DOHH2 (cell line): ENCODE results near the gene RHOT1.
"Not testable (repeated sequence)": the region's sequence is repeated elsewhere in the genome, so short reads cannot be mapped to it uniquely, and the experiment has no call there.

Experiments used
- H3F3A ChIP-seq: fragments of 200-600 bp; sonication (generic), shearing (Covaris generic); 2 replicates; pipeline ENCODE4 v1.6.0; 2016; ENCODE audit warnings: antibody characterized with exemption, mild to moderate bottlenecking; ENCODE audit not compliant: control insufficient read depth, insufficient read depth
- H3K27ac ChIP-seq: fragments of 200-600 bp; sonication (generic); 2 replicates; pipeline ENCODE4 v1.5.1; 2014; ENCODE audit warnings: low read depth, mild to moderate bottlenecking, low read length, moderate library complexity
- H3K27me3 ChIP-seq: fragments of 200-600 bp; sonication (generic); 2 replicates; pipeline ENCODE4 v1.6.1; 2014; ENCODE audit warnings: mild to moderate bottlenecking, low read length, mixed read lengths; ENCODE audit not compliant: control insufficient read depth
- H3K36me3 ChIP-seq: fragments of 200-600 bp; sonication (generic); 2 replicates; pipeline ENCODE4 v1.6.1; 2014; ENCODE audit warnings: mild to moderate bottlenecking, low read length, moderate library complexity, mixed read lengths; ENCODE audit not compliant: control insufficient read depth
- H3K4me1 ChIP-seq: fragments of 200-600 bp; sonication (generic); 2 replicates; pipeline ENCODE4 v1.6.1; 2014; ENCODE audit warnings: mild to moderate bottlenecking, low read length, mixed read lengths; ENCODE audit not compliant: control insufficient read depth
- H3K4me2 ChIP-seq: fragments of 200-600 bp; sonication (generic); 2 replicates; pipeline ENCODE4 v1.6.0; 2014; ENCODE audit warnings: mild to moderate bottlenecking, low read length, moderate library complexity
- H3K4me3 ChIP-seq: fragments of 200-600 bp; sonication (generic); 2 replicates; pipeline ENCODE4 v1.5.1; 2014; ENCODE audit warnings: mild to moderate bottlenecking, low read length, mixed read lengths
- H3K79me2 ChIP-seq: fragments of 200-600 bp; sonication (generic); 2 replicates; pipeline ENCODE4 v1.6.1; 2014; ENCODE audit warnings: mild to moderate bottlenecking, low read length, mixed read lengths; ENCODE audit not compliant: control insufficient read depth
- H3K9me2 ChIP-seq: fragments of 200-600 bp; sonication (generic); replicated peaks from 2 replicates; pipeline ENCODE4 v1.6.1; 2014; ENCODE audit warnings: mild to moderate bottlenecking, low read length, mixed read lengths; ENCODE audit not compliant: control insufficient read depth
- H3K9me3 ChIP-seq: fragments of 200-600 bp; sonication (generic); 2 replicates; pipeline ENCODE4 v1.6.1; 2014; ENCODE audit warnings: antibody characterized with exemption, low read length, mixed read lengths; ENCODE audit not compliant: control insufficient read depth, insufficient read depth
- H4K20me1 ChIP-seq: fragments of 200-600 bp; sonication (generic); 2 replicates; pipeline ENCODE4 v1.6.0; 2014; ENCODE audit warnings: low read depth, mild to moderate bottlenecking, antibody characterized with exemption, low read length, moderate library complexity; ENCODE audit not compliant: control insufficient read depth, insufficient read depth
- CTCF ChIP-seq: fragments of 200-600 bp; sonication (generic); IDR thresholded peaks from one replicate; pipeline ENCODE4 v1.5.1; 2014; ENCODE audit warnings: antibody characterized with exemption, mild to moderate bottlenecking, low read depth, low read length; ENCODE audit not compliant: poor library complexity, severe bottlenecking
- EZH2phosphoT487 ChIP-seq: fragments of 200-600 bp; sonication (generic); IDR thresholded peaks from 2 replicates; pipeline ENCODE4 v1.6.1; 2017; ENCODE audit warnings: borderline replicate concordance, mild to moderate bottlenecking, antibody characterized with exemption, low read length, moderate library complexity, mixed read lengths

Gene RHOT1

GRCh38 chr17:32174889-32175288 is 32.6 kb downstream of the RHOT1 start:
- no peak overlapping the region for H3K4me3 ChIP-seq
- peaks cover 33% of the 10 kb centered on the region for H3K36me3 ChIP-seq

GRCh38 chr17:32178679-32179078 is 36.4 kb downstream of the RHOT1 start:
- not testable (repeated sequence) for H3F3A ChIP-seq, H4K20me1 ChIP-seq, H3K27me3 ChIP-seq, H3K9me3 ChIP-seq, H3K4me3 ChIP-seq, H3K27ac ChIP-seq, H3K9me2 ChIP-seq, H3K4me1 ChIP-seq, H3K79me2 ChIP-seq, H3K4me2 ChIP-seq
- peaks cover 46% of the 10 kb centered on the region for H3K36me3 ChIP-seq

More at GRCh38 chr17:32174889-32175288, 32.6 kb downstream of the RHOT1 start:
- no peaks in the 10 kb centered on the region for H3K9me2 ChIP-seq
- H3F3A ChIP-seq, result peaks cover 4% of the 10 kb centered on the region; the same call in 1 of the 2 replicates
- peaks cover 3% of the 10 kb centered on the region; the same call in 1 of the 2 replicates for H3K9me3 ChIP-seq
- TF ChIP-seq CTCF (no peak), EZH2phosphoT487 (no peak)
- H3K4me1 ChIP-seq, result no peaks in the 10 kb centered on the region
- H3K27ac ChIP-seq, result no peak overlapping the region
- no peaks in the 10 kb centered on the region for H4K20me1 ChIP-seq
- no peaks in the 10 kb centered on the region for H3K27me3 ChIP-seq
- H3K4me2 ChIP-seq, result no peak overlapping the region
- no peaks in the 10 kb centered on the region for H3K79me2 ChIP-seq

GRCh38 chr17:32179103-32179502 is 36.8 kb downstream of the RHOT1 start:
- H3K4me2 ChIP-seq, H3F3A ChIP-seq, H3K27me3 ChIP-seq, H3K9me2 ChIP-seq, H3K27ac ChIP-seq, H4K20me1 ChIP-seq, H3K4me1 ChIP-seq, H3K9me3 ChIP-seq, H3K4me3 ChIP-seq, H3K79me2 ChIP-seq: not testable (repeated sequence)
- peaks cover 46% of the 10 kb centered on the region for H3K36me3 ChIP-seq

GRCh38 chr17:32179526-32179925 is 37.2 kb downstream of the RHOT1 start:
- not testable (repeated sequence) for H4K20me1 ChIP-seq, H3K4me1 ChIP-seq, H3K4me3 ChIP-seq, H3F3A ChIP-seq, H3K27me3 ChIP-seq, H3K79me2 ChIP-seq, H3K4me2 ChIP-seq, H3K9me2 ChIP-seq, H3K9me3 ChIP-seq, H3K27ac ChIP-seq
- H3K36me3 ChIP-seq, result peaks cover 46% of the 10 kb centered on the region

GRCh38 chr17:32180262-32180661 is 38.0 kb downstream of the RHOT1 start:
- H3K9me2 ChIP-seq, H3K4me1 ChIP-seq, H3K27ac ChIP-seq, H3K9me3 ChIP-seq, H3K4me3 ChIP-seq, H3K4me2 ChIP-seq, H3K79me2 ChIP-seq, H4K20me1 ChIP-seq, H3K27me3 ChIP-seq, H3F3A ChIP-seq: not testable (repeated sequence)
- H3K36me3 ChIP-seq, result peaks cover 39% of the 10 kb centered on the region
